ENCODE measurements around the gene TMEM174.
"Not testable (repeated sequence)": the region's sequence is repeated elsewhere in the genome, so short reads cannot be mapped to it uniquely, and the experiment has no call there.

Gene TMEM174

GRCh38 chr5:73197637-73198257 is 24.8 kb downstream of the TMEM174 start:
- no peak for DNase-seq

DNA sequence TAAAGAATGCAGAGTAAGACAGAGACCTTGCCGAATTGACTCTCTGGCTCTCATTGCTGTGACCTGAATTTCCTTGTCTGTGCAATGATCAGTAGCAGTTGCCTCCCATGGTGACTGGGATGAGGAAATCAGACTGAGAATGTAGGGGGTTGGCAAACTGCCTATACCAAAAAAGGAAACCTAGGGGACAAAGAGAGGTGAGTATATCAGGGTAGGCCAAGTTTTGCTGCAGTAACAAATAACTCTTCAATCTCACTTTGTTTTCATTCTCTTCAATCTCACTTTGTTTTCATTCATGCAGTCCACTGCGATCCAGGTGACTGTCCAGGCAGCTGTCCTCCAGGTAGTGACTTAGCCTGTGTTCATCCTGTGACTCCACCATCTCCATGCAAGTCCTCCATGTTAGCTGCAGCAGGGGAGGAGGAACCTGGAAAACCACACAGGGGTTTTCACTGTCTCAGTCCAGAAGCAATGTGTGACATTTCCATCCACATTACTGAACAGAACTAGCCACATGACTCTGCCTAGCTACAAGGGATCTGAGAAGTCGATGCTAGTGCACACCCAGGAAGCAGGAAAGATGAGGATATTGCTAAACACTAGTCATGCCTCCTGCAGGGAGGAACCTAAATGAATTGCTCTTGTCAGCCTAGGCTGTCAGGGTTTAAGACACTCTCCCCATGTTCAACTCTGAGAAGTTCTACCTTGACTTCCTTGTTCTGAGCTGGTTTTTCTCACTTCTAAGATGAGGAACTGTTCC is 26.0 kb downstream of the TMEM174 start:
- DNase-seq = no peak

DNA sequence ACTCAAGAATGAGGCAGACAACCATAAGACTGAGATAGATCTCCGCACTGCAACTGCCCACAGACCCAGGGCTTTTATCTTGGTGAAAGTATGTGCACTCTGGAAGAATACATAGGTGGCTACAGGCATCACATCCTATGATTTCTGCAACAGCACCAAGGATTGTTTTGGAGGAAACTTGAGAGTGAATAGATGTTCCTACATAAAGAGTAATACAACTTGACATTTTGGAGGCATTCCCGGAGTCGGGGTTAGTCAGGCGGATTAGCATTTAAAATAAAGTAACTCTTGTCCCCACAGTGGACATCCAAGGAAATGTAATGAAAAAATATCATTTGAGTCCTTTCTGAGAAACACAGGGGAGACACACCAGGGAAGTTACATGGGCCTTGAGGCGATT is 26.7 kb downstream of the TMEM174 start:
- no peak for DNase-seq

GRCh38 chr5:73201547-73202513 is 28.8 kb downstream of the TMEM174 start:
- peak; percentile 35 for DNase-seq

- no peak for DNase-seq
Measured at GRCh38 chr5:73204332-73204731, 31.3 kb downstream of the TMEM174 start.

DNA sequence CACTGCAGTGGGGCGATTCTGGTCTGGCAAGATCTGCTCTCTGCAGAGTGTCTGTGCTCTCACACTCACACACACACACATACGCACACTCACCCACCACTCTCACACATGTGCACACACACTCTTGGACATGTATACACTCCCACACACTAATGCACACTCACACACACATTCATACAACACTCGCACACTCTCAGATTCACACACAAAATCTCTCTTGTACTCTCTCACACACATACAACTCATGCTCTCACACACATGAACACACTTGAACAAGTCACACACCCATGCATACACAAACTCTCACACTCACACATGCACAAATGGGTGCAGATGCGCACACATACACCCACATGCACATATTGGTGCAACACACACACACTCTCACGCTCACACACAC is 31.7 kb downstream of the TMEM174 start:
- no peak for DNase-seq

- DNase-seq = no peak
Measured at GRCh38 chr5:73205305-73205704, 32.3 kb downstream of the TMEM174 start.

DNA sequence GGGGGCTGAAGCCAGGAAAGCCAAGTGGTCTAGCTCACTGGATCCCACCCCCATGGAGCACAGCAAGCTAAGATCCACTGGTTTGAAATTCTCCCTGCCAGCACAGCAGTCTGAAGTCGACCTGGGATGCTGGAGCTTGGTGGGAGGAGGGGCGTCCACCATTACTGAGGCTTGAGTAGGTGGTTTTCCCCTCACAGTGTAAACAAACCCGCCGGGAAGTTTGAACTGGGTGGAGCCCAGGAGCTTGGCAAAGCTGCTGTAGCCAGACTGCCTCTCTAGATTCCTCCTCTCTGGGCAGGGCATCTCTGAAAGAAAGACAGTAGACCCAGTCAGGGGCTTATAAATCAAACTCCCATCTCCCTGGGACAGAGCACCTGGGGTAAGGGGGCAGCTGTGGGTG is 34.2 kb downstream of the TMEM174 start:
- not testable (repeated sequence) for DNase-seq

DNA sequence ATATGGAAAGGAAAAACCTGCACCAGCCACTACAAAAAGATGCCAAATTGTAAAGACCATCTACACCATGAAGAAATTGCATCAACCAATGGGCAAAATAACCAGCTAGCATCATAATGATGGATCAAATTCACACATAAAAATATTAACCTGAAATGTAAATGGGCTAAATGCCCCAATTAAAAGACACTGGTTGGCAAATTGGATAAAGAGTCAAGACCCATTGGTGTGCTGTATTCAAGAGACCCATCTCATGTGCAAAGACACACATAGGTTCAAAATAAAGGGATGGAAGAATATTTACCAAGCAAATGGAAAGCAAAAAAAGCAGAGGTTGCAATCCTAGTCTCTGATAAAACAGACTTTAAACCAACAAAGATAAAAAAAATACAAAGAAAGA is 36.1 kb downstream of the TMEM174 start:
- DNase-seq = not testable (repeated sequence)

- DNase-seq = not testable (repeated sequence)
Measured at GRCh38 chr5:73212693-73213092, 39.7 kb downstream of the TMEM174 start.

DNA sequence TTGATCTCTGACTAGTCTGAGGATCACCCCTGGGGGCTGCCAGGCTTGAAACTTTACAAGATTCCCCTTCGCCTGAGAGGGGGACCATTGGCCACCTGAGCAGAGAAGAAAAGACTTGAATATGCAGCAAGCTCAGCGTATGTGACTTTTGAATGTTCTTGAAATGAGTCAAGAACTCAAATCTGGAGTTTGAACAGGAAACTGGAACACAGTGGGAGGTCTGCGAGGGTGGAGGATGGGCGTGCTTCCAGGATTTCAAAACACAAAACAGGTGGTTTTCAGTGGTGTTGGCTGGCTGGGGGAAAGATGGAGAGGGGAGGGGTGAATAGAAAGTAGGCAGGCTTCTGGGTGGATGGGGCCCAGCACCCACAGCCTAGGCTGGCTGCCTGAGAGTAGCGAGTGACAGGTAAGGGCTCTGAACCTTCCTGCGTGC is 40.6 kb downstream of the TMEM174 start:
- DNase-seq = no peak

DNA sequence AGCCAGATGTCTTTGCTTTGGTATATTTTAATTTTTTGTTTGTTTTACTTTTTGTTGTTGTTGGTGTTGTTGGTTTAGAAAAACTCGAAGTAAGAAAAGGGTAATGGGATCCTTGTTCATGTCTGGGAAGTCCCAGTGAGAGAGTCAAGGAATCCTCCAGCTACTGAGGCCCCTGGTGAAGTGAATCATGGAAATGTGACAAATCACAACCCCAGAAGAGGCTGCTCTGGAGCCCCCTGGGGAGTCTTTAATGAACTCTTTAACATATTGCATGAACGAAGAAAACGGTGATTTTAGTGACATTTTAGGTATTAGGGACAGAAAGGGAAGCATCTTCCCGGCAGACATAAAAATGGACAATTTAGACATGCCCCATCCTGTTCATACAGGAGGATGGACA is 41.3 kb downstream of the TMEM174 start:
- no peak for DNase-seq

- no peak for DNase-seq
Measured at GRCh38 chr5:73214996-73215395, 42.0 kb downstream of the TMEM174 start.

DNA sequence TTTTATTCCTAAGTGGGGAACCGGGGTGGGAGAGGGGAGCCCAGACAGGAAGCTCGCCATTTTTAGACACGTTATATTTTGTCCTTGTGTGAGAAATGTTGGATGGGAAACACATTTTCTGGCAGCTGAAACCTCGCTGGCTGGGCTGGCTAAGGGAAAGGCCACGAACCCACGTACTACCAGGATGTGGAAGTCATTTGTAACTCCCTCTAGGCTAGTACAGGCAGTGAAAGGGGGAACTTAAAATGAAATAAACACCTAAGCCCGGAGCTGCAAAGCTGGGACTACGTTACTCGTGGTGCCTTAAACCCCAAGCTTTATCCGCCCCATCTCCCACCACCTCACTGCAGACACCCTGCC is 42.5 kb downstream of the TMEM174 start:
- DNase-seq = no peak

DNA sequence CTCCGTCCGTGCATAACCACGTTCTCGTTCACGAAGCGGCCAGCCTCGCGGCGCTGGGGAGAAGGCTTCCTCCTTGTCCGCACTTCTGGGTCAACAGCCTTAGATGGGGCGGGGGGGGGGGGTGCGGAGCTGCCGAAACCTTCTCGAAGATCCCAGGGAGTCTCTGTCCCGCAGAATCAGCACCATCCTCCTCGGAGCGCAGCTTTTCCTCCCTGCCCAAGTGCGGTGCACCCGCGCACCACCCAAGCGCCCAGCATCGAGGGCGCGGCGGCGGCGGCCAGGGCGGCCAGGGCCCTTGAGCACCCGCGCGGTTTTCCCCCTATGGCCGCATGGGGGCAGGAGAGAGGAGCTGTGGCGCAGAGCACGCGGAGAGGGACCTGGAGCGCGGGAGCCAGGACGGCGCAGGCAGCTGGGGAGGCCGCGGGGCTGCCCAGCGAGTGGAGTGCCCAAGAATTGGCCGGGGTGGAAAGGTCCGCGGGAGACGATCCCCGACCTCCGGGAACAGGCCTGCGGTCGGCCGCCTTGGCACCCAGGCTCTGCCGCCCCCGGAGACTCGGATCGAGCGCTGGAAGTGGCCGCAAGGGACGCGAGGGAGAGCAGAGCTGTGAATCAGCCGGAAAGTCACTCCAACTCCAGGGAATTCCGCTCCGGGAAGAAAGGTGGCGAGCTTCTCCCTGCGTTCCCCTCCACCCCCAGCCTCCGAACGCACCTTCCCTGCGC is 43.1 kb downstream of the TMEM174 start:
- DNase-seq = peak; percentile 49

DNA sequence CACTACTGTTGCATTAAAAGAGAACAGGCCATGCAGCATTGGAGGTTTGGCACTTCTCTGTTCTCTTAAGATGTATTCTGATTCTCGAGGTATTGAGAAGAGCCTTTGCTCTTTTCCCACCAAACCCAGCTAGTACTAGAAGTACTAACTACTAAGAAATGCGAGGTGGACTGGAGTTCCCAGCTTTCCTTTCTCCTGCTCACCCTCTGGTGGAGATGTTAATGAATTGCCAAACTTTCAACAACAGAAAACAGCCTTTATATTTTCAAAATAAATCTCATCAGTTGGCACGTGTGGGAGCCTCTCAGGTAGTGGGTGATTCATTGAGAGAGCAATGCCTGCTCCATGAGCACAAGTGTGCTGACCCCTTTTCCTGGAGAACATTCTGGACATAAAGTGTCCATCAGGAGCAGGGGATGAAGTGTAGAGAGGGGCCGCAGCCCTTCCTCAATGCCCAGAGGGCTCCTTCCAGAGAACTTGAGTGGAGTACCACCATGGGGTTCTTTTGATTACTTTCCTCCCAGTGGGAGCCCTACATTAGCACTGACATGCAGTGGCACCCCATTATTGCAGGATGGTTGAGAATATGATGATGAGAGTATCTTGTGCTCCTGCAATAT is 45.7 kb downstream of the TMEM174 start:
- DNase-seq = no peak

GRCh38 chr5:73219336-73219735 is 46.3 kb downstream of the TMEM174 start:
- not testable (repeated sequence) for DNase-seq

DNA sequence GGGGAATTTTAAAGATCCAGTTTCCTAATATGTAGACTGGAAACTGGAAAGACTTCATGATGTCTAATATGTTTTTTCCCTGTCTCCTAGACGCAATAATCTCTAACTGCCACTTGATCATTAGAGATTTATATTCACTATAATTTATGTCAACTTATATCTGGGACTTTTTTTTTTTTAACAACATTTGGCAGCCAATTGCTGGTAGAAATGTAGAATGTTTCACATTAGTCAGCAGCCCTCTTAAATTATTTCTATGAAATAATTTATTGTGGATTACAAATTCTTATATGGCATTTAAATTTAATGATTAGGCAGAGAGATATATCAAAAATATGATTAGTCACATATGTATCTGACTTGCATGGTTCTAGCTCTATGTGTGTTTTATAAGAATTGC is 48.2 kb downstream of the TMEM174 start:
- DNase-seq = no peak

GRCh38 chr5:73221726-73222125 is 48.7 kb downstream of the TMEM174 start:
- no peak for DNase-seq

- DNase-seq = no peak
Measured at GRCh38 chr5:73222173-73222572, 49.2 kb downstream of the TMEM174 start.

All from CD4-positive, alpha-beta T cell treated with Interferon gamma for 1 hour (primary cell).